ENCODE data around the gene NTRK1.

NTRK1 gene

GRCh38 chr1:156838972-156839371, 21.7 kb upstream of the NTRK1 start:
- no peak for DNase-seq (ENCODE audit: low spot score)

- DNase-seq (ENCODE audit: low spot score), result no peak
Measured at GRCh38 chr1:156839426-156840109, 21.1 kb upstream of the NTRK1 start.

GRCh38 chr1:156840186-156840897, 20.3 kb upstream of the NTRK1 start:
- no peak for DNase-seq (ENCODE audit: low spot score)

GRCh38 chr1:156840898-156841279, 19.8 kb upstream of the NTRK1 start:
- DNase-seq (ENCODE audit: low spot score), result no peak

- no peak for DNase-seq (ENCODE audit: low spot score)
Measured at GRCh38 chr1:156841295-156841855, 19.3 kb upstream of the NTRK1 start.

GRCh38 chr1:156842618-156843300, 17.9 kb upstream of the NTRK1 start:
- DNase-seq (ENCODE audit: low spot score), result no peak

- DNase-seq (ENCODE audit: low spot score), result no peak
Measured at GRCh38 chr1:156844102-156844501, 16.6 kb upstream of the NTRK1 start.

- DNase-seq (ENCODE audit: low spot score), result no peak
Measured at GRCh38 chr1:156844638-156845037, 16.0 kb upstream of the NTRK1 start.

GRCh38 chr1:156845055-156845952, 15.4 kb upstream of the NTRK1 start:
- DNase-seq (ENCODE audit: low spot score), result no peak

GRCh38 chr1:156845953-156846545, 14.6 kb upstream of the NTRK1 start:
- no peak for DNase-seq (ENCODE audit: low spot score)

GRCh38 chr1:156846643-156847042, 14.0 kb upstream of the NTRK1 start:
- no peak for DNase-seq (ENCODE audit: low spot score)

- no peak for DNase-seq (ENCODE audit: low spot score)
Measured at GRCh38 chr1:156847591-156848460, 12.8 kb upstream of the NTRK1 start.

GRCh38 chr1:156848461-156849150, 12.1 kb upstream of the NTRK1 start:
- DNase-seq (ENCODE audit: low spot score), result no peak

- DNase-seq (ENCODE audit: low spot score), result no peak
Measured at GRCh38 chr1:156849151-156849496, 11.5 kb upstream of the NTRK1 start.

- DNase-seq (ENCODE audit: low spot score), result no peak
Measured at GRCh38 chr1:156851779-156852417, 8.8 kb upstream of the NTRK1 start.

- DNase-seq (ENCODE audit: low spot score), result peak; percentile 36
Measured at GRCh38 chr1:156852418-156852874, 8.2 kb upstream of the NTRK1 start.

- DNase-seq (ENCODE audit: low spot score), result no peak
Measured at GRCh38 chr1:156853761-156854160, 6.9 kb upstream of the NTRK1 start.

GRCh38 chr1:156854634-156855033, 6.0 kb upstream of the NTRK1 start:
- DNase-seq (ENCODE audit: low spot score), result no peak

GRCh38 chr1:156856282-156856785, 4.3 kb upstream of the NTRK1 start:
- DNase-seq (ENCODE audit: low spot score), result no peak
